Trophoblast cell (in vitro differentiated cells and primary cell): ENCODE data around the gene PPIL1.

Experiments used
- DNase-seq, 2 donors: peaks; one replicate each; pipeline ENCODE4 v3.0.0-alpha.2; 2016
- H2AFZ ChIP-seq: 2 replicates; pipeline ENCODE4 v1.6.1; 2013; ENCODE audit warnings: low read length, moderate library complexity, mild to moderate bottlenecking; ENCODE audit not compliant: insufficient read depth, poor library complexity
- H2AK5ac ChIP-seq: 2 replicates; pipeline ENCODE4 v1.6.1; 2013; ENCODE audit warnings: mild to moderate bottlenecking, low read length
- H2BK120ac ChIP-seq: 2 replicates; pipeline ENCODE4 v1.6.1; 2013; ENCODE audit warnings: low read length, mild to moderate bottlenecking, moderate library complexity; ENCODE audit not compliant: insufficient read depth, poor library complexity
- H2BK12ac ChIP-seq: 2 replicates; pipeline ENCODE4 v1.6.1; 2013; ENCODE audit warnings: mild to moderate bottlenecking, low read length, moderate library complexity
- H2BK5ac ChIP-seq: 2 replicates; pipeline ENCODE4 v1.6.1; 2013; ENCODE audit warnings: low read length, low read depth, moderate library complexity, mild to moderate bottlenecking; ENCODE audit not compliant: poor library complexity
- H3K14ac ChIP-seq: 2 replicates; pipeline ENCODE4 v1.6.1; 2013; ENCODE audit warnings: mild to moderate bottlenecking, low read length
- H3K18ac ChIP-seq: 2 replicates; pipeline ENCODE4 v1.6.1; 2013; ENCODE audit warnings: mild to moderate bottlenecking, low read length
- H3K23ac ChIP-seq: 2 replicates; pipeline ENCODE4 v1.6.1; 2013; ENCODE audit warnings: low read length
- H3K27ac ChIP-seq: 2 replicates; pipeline ENCODE4 v1.5.1; 2013; ENCODE audit warnings: low read depth, mild to moderate bottlenecking, inconsistent platforms, low read length, moderate library complexity
- H3K27me3 ChIP-seq: 2 replicates; pipeline ENCODE4 v1.6.1; 2013; ENCODE audit warnings: inconsistent platforms, mild to moderate bottlenecking, low read length, moderate library complexity; ENCODE audit not compliant: insufficient read depth
- H3K36me3 ChIP-seq, 2 experiments: 1 replicate in 1 of 2; 2 replicates in 1 of 2; pipeline ENCODE4 v1.6.1; 2013; ENCODE audit warnings: low read length in 2 of 2, mild to moderate bottlenecking in 2 of 2, moderate library complexity in 1 of 2; ENCODE audit not compliant: insufficient read depth in 2 of 2, control insufficient read depth in 1 of 2
- H3K4ac ChIP-seq: 2 replicates; pipeline ENCODE4 v1.6.1; 2013; ENCODE audit warnings: low read depth, mild to moderate bottlenecking, low read length, moderate library complexity
- H3K4me1 ChIP-seq, 2 experiments: 1 replicate in 1 of 2; 2 replicates in 1 of 2; pipeline ENCODE4 v1.6.1; 2013; ENCODE audit warnings: low read length in 2 of 2, mild to moderate bottlenecking in 2 of 2, moderate library complexity in 1 of 2; ENCODE audit not compliant: insufficient read depth in 2 of 2, control insufficient read depth in 1 of 2
- H3K4me2 ChIP-seq: 2 replicates; pipeline ENCODE4 v1.6.1; 2013; ENCODE audit warnings: inconsistent platforms, mild to moderate bottlenecking, low read length, moderate library complexity
- H3K4me3 ChIP-seq: 2 replicates; pipeline ENCODE4 v1.5.1; 2013; ENCODE audit warnings: mild to moderate bottlenecking, low read depth, low read length, inconsistent platforms
- H3K79me1 ChIP-seq: one replicate; pipeline ENCODE4 v1.6.1; 2013; ENCODE audit warnings: low read length
- H3K79me2 ChIP-seq: 2 replicates; pipeline ENCODE4 v1.6.1; 2013; ENCODE audit warnings: low read length, mild to moderate bottlenecking; ENCODE audit not compliant: control insufficient read depth, insufficient read depth, poor library complexity
- H3K9ac ChIP-seq: 2 replicates; pipeline ENCODE4 v1.6.1; 2013; ENCODE audit warnings: mild to moderate bottlenecking, low read length
- H3K9me3 ChIP-seq: 2 replicates; pipeline ENCODE4 v1.6.1; 2013; ENCODE audit warnings: low read depth, mild to moderate bottlenecking, control low read depth, inconsistent platforms, low read length; ENCODE audit not compliant: insufficient read depth
- H4K12ac ChIP-seq: 2 replicates; pipeline ENCODE4 v1.6.1; 2013; ENCODE audit warnings: low read depth, mild to moderate bottlenecking, low read length, moderate library complexity
- H4K8ac ChIP-seq: 2 replicates; pipeline ENCODE4 v1.6.1; 2013; ENCODE audit warnings: low read depth, mild to moderate bottlenecking, low read length, moderate library complexity
- H4K91ac ChIP-seq: one replicate; pipeline ENCODE4 v1.6.1; 2013; ENCODE audit warnings: low read depth, mild to moderate bottlenecking, low read length, moderate library complexity
- WGBS: extraction: QIAGEN DNeasy Blood & Tissue Kit; methylation state at CpG from one replicate; pipeline ENCODE4 v1.1.7; 2013; ENCODE audit warnings: missing lambda C conversion rate; ENCODE audit not compliant: insufficient read length, insufficient coverage; ENCODE audit errors: extremely low coverage; 5-methylcytosine and 5-hydroxymethylcytosine counted together

PPIL1 gene

GRCh38 chr6:36852481-36853147, 22.0 kb downstream of the PPIL1 start:
- Histone ChIP-seq H3K14ac (no peak overlapping the region), H3K9me3 (no peaks in the 10 kb centered on the region), H2BK12ac (peak overlapping the region; percentile 69), H3K79me2 (no peaks in the 10 kb centered on the region), H4K12ac (no peak overlapping the region), H3K79me1 (peaks cover 3% of the 10 kb centered on the region), H2BK120ac (peak overlapping the region; percentile 56), H2BK5ac (peak overlapping the region; percentile 4), H2AFZ (no peak overlapping the region), H3K18ac (no peak overlapping the region), H3K27ac (no peak overlapping the region), H3K4me3 (no peak overlapping the region), H2AK5ac (no peak overlapping the region), H3K23ac (no peak overlapping the region), H4K91ac (peak overlapping the region; percentile 39), H3K4me1 (peaks cover 34% of the 10 kb centered on the region in 2 experiments), H4K8ac (no peak overlapping the region), H3K4me2 (no peak overlapping the region), H3K9ac (no peak overlapping the region), H3K36me3 (peaks cover 2 to 12% of the 10 kb centered on the region in 2 experiments), H3K4ac (no peak overlapping the region), H3K27me3 (no peaks in the 10 kb centered on the region)
- peak; percentile 35 to 53 for DNase-seq
- WGBS = no CpG with 5 or more reads among the region's 4 CpGs

DNA sequence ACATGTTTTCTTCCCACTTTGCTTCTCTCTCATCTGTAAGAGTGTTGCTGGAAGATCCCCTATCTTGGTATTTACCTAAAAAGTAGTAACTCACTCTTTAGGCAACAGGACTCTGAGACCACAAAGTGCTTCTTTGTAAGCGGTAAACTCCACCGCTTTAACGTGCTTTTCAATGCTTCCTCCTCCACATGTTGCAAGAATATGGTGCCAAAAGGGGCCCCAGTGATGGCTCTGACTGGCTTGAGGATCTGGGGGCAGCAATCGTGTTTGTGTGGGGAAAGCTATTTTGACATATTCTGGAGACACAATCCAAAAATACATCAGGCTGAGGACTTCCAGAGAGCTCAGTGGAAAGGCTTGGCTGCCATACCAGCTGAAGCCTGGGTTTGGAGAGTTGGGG, 23.0 kb downstream of the PPIL1 start:
- Histone ChIP-seq H2AK5ac (no peak overlapping the region), H3K27me3 (no peaks in the 10 kb centered on the region), H3K79me2 (no peaks in the 10 kb centered on the region), H2AFZ (no peak overlapping the region), H2BK120ac (peak overlapping the region; percentile 31), H4K91ac (no peak overlapping the region), H3K4me3 (no peak overlapping the region), H3K23ac (no peak overlapping the region), H2BK5ac (no peak overlapping the region), H2BK12ac (peak overlapping the region; percentile 58), H3K36me3 (peaks cover 2 to 12% of the 10 kb centered on the region in 2 experiments), H3K9me3 (no peaks in the 10 kb centered on the region), H4K12ac (no peak overlapping the region), H4K8ac (no peak overlapping the region), H3K27ac (no peak overlapping the region), H3K18ac (no peak overlapping the region), H3K9ac (no peak overlapping the region), H3K79me1 (peaks cover 3% of the 10 kb centered on the region), H3K4me1 (peaks cover 34% of the 10 kb centered on the region in 2 experiments), H3K4me2 (no peak overlapping the region), H3K4ac (no peak overlapping the region), H3K14ac (no peak overlapping the region)
- no CpG with 5 or more reads among the region's 4 CpGs for WGBS
- no peak for DNase-seq

DNA sequence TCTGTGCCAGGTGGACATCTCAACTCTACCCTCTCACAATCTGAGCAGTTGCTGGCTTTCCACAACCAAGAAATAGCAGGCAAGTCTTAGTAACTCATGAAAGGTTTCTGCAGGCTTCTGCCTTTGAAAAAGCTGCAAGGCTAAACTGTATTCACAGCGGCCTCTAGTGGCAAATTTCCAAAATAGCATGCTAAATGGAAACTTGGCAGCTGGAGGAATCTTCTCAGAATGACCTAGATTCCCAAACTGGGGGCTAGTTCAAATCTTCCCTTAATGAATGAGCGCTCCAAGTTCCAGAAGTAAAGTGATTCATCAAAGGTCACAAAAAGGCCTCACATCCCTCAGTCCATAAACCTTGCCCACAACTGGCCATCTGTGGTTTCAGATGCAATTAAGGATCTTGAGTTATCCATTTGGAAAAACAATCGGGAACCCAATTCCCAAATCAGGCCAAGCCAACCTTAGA, 23.4 kb downstream of the PPIL1 start:
- no peak overlapping the region for H3K27ac ChIP-seq

DNA sequence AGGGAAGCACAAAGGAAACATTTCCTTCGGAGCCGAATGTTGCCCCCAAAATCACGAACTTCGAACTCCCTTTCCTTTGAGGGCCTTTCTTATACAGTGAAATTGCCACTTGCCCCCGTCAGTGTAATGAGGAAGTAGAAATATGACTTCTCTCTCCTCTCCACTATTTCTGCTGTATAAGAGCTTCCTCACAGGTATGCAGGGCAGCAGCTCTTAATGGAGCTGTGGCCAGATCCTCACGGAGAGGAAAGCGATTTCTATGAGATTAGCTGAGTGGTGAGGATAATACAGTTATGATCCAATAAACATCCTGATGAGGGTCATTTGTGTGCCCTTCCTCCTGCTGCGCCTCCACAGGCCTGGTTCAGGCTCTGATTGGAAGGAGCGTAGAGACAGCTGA, 24.6 kb downstream of the PPIL1 start:
- H3K14ac ChIP-seq = no peak overlapping the region
- no peaks in the 10 kb centered on the region for H3K79me2 ChIP-seq
- no peak overlapping the region for H3K27ac ChIP-seq
- no CpG with 5 or more reads among the region's 9 CpGs for WGBS
- H3K9me3 ChIP-seq = no peaks in the 10 kb centered on the region
- peaks cover 24 to 26% of the 10 kb centered on the region in 2 experiments for H3K4me1 ChIP-seq
- no peak overlapping the region for H2AK5ac ChIP-seq
- no peak overlapping the region for H4K91ac ChIP-seq
- H3K4me3 ChIP-seq = no peak overlapping the region
- no peak overlapping the region for H2BK120ac ChIP-seq
- no peak overlapping the region for H4K8ac ChIP-seq
- no peak overlapping the region for H3K4ac ChIP-seq
- H4K12ac ChIP-seq = no peak overlapping the region
- H3K18ac ChIP-seq = no peak overlapping the region
- H3K27me3 ChIP-seq = no peaks in the 10 kb centered on the region
- H2AFZ ChIP-seq = no peak overlapping the region
- H3K9ac ChIP-seq = no peak overlapping the region
- no peak for DNase-seq
- peaks cover 3% of the 10 kb centered on the region for H3K79me1 ChIP-seq
- H2BK12ac ChIP-seq = no peak overlapping the region
- no peak overlapping the region for H2BK5ac ChIP-seq
- H3K23ac ChIP-seq = no peak overlapping the region
- H3K36me3 ChIP-seq = peaks cover 0 to 3% of the 10 kb centered on the region in 2 experiments
- no peak overlapping the region for H3K4me2 ChIP-seq

More for the DNA sequence above, 23.4 kb downstream of the PPIL1 start:
- Histone ChIP-seq H3K4ac (no peak overlapping the region), H2BK5ac (no peak overlapping the region), H2AFZ (no peak overlapping the region), H3K9me3 (no peaks in the 10 kb centered on the region), H3K4me3 (no peak overlapping the region), H2BK120ac (peak overlapping the region; percentile 19), H3K4me2 (no peak overlapping the region), H3K23ac (no peak overlapping the region), H3K9ac (no peak overlapping the region), H4K91ac (peak overlapping the region; percentile 37), H3K79me1 (peaks cover 3% of the 10 kb centered on the region), H3K36me3 (peaks cover 2 to 10% of the 10 kb centered on the region in 2 experiments), H3K14ac (no peak overlapping the region), H3K27me3 (no peaks in the 10 kb centered on the region), H4K8ac (no peak overlapping the region), H2AK5ac (no peak overlapping the region), H2BK12ac (no peak overlapping the region), H3K4me1 (peaks cover 30 to 31% of the 10 kb centered on the region in 2 experiments), H3K79me2 (no peaks in the 10 kb centered on the region), H3K18ac (no peak overlapping the region), H4K12ac (no peak overlapping the region)
- peak; percentile 33 to 93 for DNase-seq
- WGBS = no CpG with 5 or more reads among the region's 3 CpGs
